Mesothelial cell of epicardium (in vitro differentiated cells): ENCODE data around the gene TANK. TPM values are rescaled to one million over a fixed set of nuclear protein-coding genes. Genes with fewer than 3 reads are reported as not detected.
A peak's percentile ranks its signal among the peaks of the same experiment; 100 is the strongest.

Experiments used
- DNase-seq, 2 experiments: peaks; one replicate each; pipeline ENCODE4 v3.0.0; 2021; ENCODE audit warnings: low spot score in 2 of 2; ENCODE audit not compliant: unreplicated experiment in 2 of 2
- H3K27ac Mint-ChIP-seq: 2 replicates; pipeline ENCODE4 v1.8.0; 2021; ENCODE audit warnings: mixed read lengths
- H3K27me3 Mint-ChIP-seq: 2 replicates; pipeline ENCODE4 v1.8.0; 2021; ENCODE audit warnings: low read depth, mixed read lengths
- H3K36me3 Mint-ChIP-seq: 2 replicates; pipeline ENCODE4 v1.8.0; 2021; ENCODE audit warnings: mixed read lengths
- H3K4me1 Mint-ChIP-seq: 2 replicates; pipeline ENCODE4 v1.8.0; 2021; ENCODE audit warnings: mixed read lengths
- H3K4me3 Mint-ChIP-seq: 2 replicates; pipeline ENCODE4 v1.8.0; 2021; ENCODE audit warnings: mild to moderate bottlenecking, moderate library complexity, mixed read lengths
- H3K9me3 Mint-ChIP-seq: 2 replicates; pipeline ENCODE4 v1.8.0; 2021; ENCODE audit warnings: mixed read lengths
- CTCF ChIP-seq: fragments of 200-600 bp; sonication (generic); IDR thresholded peaks from one replicate; pipeline ENCODE4 v1.5.0; 2021; ENCODE audit warnings: antibody characterized with exemption; ENCODE audit not compliant: unreplicated experiment
- total RNA-seq: library from RNA; stranded (reverse); gene quantifications from 3 replicates; pipeline ENCODE4 v1.2.1, GENCODE V29; 2021

The TANK gene
- total RNA-seq, 1 donor from 2014 or later: 59.0 TPM

- H3K27me3 Mint-ChIP-seq: no peaks in the 10 kb centered on the region
- DNase-seq: no peak
These were observed 39.5 kb upstream of the TANK start for GRCh38 chr2:161120775-161121174.

DNA sequence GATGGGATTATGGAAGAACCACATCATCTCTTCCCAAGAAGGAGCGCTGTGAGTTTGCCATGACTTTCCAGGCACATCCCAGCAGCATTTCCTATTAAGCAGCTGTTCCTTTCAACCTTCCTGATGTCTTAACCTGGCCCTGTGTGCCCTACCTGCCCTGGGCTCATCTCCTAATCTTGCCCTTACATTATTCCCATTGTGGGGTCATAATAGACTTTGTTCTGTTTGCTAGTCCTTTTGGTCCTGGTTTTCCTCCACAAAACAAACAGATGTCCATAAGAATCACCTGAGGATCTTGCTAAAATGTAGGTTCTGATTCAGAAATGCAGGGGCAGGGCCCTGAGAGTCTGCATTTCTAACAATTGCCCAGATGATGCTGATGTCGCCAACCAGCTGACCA lies 38.6 kb upstream of the TANK start:
- DNase-seq: no peak
- H3K27me3 Mint-ChIP-seq: no peaks in the 10 kb centered on the region
- H3K27ac Mint-ChIP-seq: no peak overlapping the region
- H3K4me3 Mint-ChIP-seq: no peak overlapping the region
- H3K36me3 Mint-ChIP-seq: no peaks in the 10 kb centered on the region
- no peak for TF ChIP-seq CTCF
- peaks cover 57% of the 10 kb centered on the region for H3K4me1 Mint-ChIP-seq
- H3K9me3 Mint-ChIP-seq: no peaks in the 10 kb centered on the region

More at GRCh38 chr2:161120775-161121174, 39.5 kb upstream of the TANK start:
- TF ChIP-seq CTCF: no peak
- Mint-ChIP-seq H3K36me3 (no peaks in the 10 kb centered on the region), H3K9me3 (no peaks in the 10 kb centered on the region), H3K4me1 (peaks cover 55% of the 10 kb centered on the region), H3K27ac (no peak overlapping the region), H3K4me3 (no peak overlapping the region)

DNA sequence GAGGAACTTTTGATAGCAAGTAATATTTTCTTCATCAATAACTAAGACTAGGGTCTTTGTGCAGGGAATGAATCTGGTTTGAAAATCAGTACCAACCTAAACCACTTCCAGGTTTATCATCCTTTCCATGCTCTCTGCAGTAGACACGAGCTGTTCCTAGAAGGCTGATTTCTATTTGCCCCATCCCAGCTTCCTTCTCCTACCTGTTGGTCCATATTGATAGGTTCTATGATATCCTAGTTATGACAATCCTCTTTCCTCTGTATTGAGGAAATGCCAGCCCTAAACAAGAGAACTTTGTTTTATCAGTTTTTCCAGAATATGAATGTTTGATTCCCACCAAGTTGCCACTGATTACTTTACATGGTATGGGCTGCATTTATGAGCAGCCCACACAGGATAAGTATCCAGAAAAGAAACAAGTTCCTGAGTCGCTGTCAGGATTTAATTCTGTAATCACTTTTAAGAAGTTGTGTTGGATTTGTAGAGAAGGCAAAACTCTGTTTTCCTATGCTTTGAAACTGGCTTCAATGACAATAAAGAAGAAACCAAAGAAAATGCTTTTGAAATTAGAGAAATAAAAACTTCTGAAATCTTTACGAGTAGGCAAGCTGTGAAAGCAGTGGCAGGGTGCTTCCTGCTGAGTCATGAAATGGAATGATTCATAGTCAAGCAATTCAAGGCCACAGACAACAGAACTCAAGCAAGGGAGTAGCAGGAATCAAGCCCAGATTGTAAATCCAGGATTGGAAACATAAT lies 37.3 kb upstream of the TANK start:
- no peaks in the 10 kb centered on the region for H3K9me3 Mint-ChIP-seq
- H3K27ac Mint-ChIP-seq: peak overlapping the region; percentile 87
- H3K36me3 Mint-ChIP-seq: no peaks in the 10 kb centered on the region
- no peak for TF ChIP-seq CTCF
- peaks cover 64% of the 10 kb centered on the region for H3K4me1 Mint-ChIP-seq
- H3K4me3 Mint-ChIP-seq: no peak overlapping the region
- no peaks in the 10 kb centered on the region for H3K27me3 Mint-ChIP-seq
- no peak for DNase-seq

GRCh38 chr2:161123531-161124030 lies 36.6 kb upstream of the TANK start:
- DNase-seq: no peak
- peaks cover 70% of the 10 kb centered on the region for H3K4me1 Mint-ChIP-seq
- H3K36me3 Mint-ChIP-seq: no peaks in the 10 kb centered on the region
- no peak overlapping the region for H3K4me3 Mint-ChIP-seq
- H3K27ac Mint-ChIP-seq: peak overlapping the region; percentile 87
- H3K9me3 Mint-ChIP-seq: no peaks in the 10 kb centered on the region
- TF ChIP-seq CTCF: no peak
- H3K27me3 Mint-ChIP-seq: no peaks in the 10 kb centered on the region

DNA sequence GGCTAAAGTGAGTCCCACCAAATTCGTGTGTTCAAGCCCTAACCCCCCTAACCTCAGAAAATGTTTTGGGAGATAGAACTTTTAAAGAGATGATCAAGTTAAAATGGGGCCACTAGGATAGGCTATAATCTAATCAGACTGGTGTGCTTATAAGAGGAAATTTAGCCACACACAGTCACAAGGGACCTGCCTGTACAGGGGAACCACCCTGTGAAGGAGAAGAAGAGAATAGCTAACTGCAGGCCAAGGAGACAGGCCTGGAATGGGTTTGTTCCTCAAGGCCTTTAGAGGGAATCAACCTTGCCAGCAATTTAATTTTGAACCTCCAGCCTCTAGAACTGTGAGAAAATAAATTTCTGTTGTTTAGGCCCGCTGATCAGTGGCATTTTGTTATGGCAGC lies 36.0 kb upstream of the TANK start:
- no peaks in the 10 kb centered on the region for H3K9me3 Mint-ChIP-seq
- no peak overlapping the region for H3K4me3 Mint-ChIP-seq
- no peak for TF ChIP-seq CTCF
- no peak for DNase-seq
- no peaks in the 10 kb centered on the region for H3K36me3 Mint-ChIP-seq
- H3K27ac Mint-ChIP-seq: peak overlapping the region; percentile 87
- H3K4me1 Mint-ChIP-seq: peaks cover 76% of the 10 kb centered on the region
- no peaks in the 10 kb centered on the region for H3K27me3 Mint-ChIP-seq
